Measurements from ENCODE around the gene IFITM5.
"Not testable (repeated sequence)": the region's sequence is repeated elsewhere in the genome, so short reads cannot be mapped to it uniquely, and the experiment has no call there.

Gene IFITM5

GRCh38 chr11:311013-311748 lies 11.9 kb upstream of the IFITM5 start:
- DNase-seq = not testable (repeated sequence)

- not testable (repeated sequence) for DNase-seq
These were observed 10.8 kb upstream of the IFITM5 start for GRCh38 chr11:309979-310572.

GRCh38 chr11:308740-309665 lies 9.7 kb upstream of the IFITM5 start:
- peak; percentile 57 for DNase-seq

GRCh38 chr11:307766-308708 lies 8.7 kb upstream of the IFITM5 start, which contains the start of gene IFITM2:
Gene IFITM2 (plus strand): TSS chr11:307816. CDS start chr11:308193, 377 bp downstream.
- DNase-seq = peak; percentile 63

GRCh38 chr11:306645-307371 lies 7.5 kb upstream of the IFITM5 start:
- no peak for DNase-seq

- no peak for DNase-seq
These were observed 6.5 kb upstream of the IFITM5 start for GRCh38 chr11:305844-306211.

- DNase-seq = peak; percentile 67
These were observed 5.9 kb upstream of the IFITM5 start for GRCh38 chr11:304915-305843.

- DNase-seq = no peak
These were observed 4.8 kb upstream of the IFITM5 start for GRCh38 chr11:304061-304506.

GRCh38 chr11:303363-303762 lies 4.0 kb upstream of the IFITM5 start:
- no peak for DNase-seq

GRCh38 chr11:299951-300735 lies 817 bp upstream of the IFITM5 start:
- DNase-seq = no peak

- DNase-seq = no peak
These were observed 790 bp downstream of the IFITM5 start for GRCh38 chr11:298406-299065.

GRCh38 chr11:297586-298405 lies 1.5 kb downstream of the IFITM5 start:
- DNase-seq = no peak

GRCh38 chr11:297051-297585 lies 2.2 kb downstream of the IFITM5 start:
- DNase-seq = no peak

GRCh38 chr11:296171-297050 lies 2.9 kb downstream of the IFITM5 start:
- no peak for DNase-seq

GRCh38 chr11:295351-296170 lies 3.8 kb downstream of the IFITM5 start:
- no peak for DNase-seq

- no peak for DNase-seq
These were observed 4.5 kb downstream of the IFITM5 start for GRCh38 chr11:294780-295179.

Data from activated CD4-positive, alpha-beta T cell treated with anti-CD3 and anti-CD28 coated beads, Interleukin-10, Interleukin-2, amounts not matched to agents 100 ng/mL and 50 ng/mL, durations not matched to agents 16 hours and 8 hours (primary cell).